Neural crest cell (in vitro differentiated cells): Measurements from ENCODE around the gene BTBD9. TPM values are rescaled to one million over a fixed set of nuclear protein-coding genes. Genes with fewer than 3 reads are reported as not detected.

ENCODE experiments used
- DNase-seq: peaks from one replicate; pipeline ENCODE4 v3.0.0; 2021; ENCODE audit warnings: low read depth, mixed read lengths, low spot score
- H3K27ac Mint-ChIP-seq: one replicate; pipeline ENCODE4 v1.8.0; 2021; ENCODE audit warnings: mild to moderate bottlenecking, mixed read lengths; ENCODE audit not compliant: unreplicated experiment
- H3K27me3 Mint-ChIP-seq: 2 replicates; pipeline ENCODE4 v1.8.0; 2021; ENCODE audit warnings: low read depth, mild to moderate bottlenecking, mixed read lengths
- H3K36me3 Mint-ChIP-seq: 2 replicates; pipeline ENCODE4 v1.8.0; 2021; ENCODE audit warnings: low read depth, mild to moderate bottlenecking, mixed read lengths
- H3K4me1 Mint-ChIP-seq: 2 replicates; pipeline ENCODE4 v1.8.0; 2021; ENCODE audit warnings: mixed read lengths
- H3K4me3 Mint-ChIP-seq: one replicate; pipeline ENCODE4 v1.8.0; 2021; ENCODE audit warnings: mild to moderate bottlenecking, mixed read lengths
- H3K9me3 Mint-ChIP-seq: 2 replicates; pipeline ENCODE4 v1.8.0; 2021; ENCODE audit warnings: mixed read lengths
- total RNA-seq: library from RNA; stranded (reverse); gene quantifications from 2 replicates; pipeline ENCODE4 v1.2.1, GENCODE V29; 2021
- TF ChIP-seq, protein P1 (sequence below): fragments of 200-600 bp; sonication (generic); conservative IDR thresholded peaks from 2 replicates; pipeline ENCODE4 v1.5.0; 2021; ENCODE audit warnings: antibody characterized with exemption, mild to moderate bottlenecking

BTBD9 gene
- total RNA-seq, 1 donor from 2014 or later = 18.0 TPM

DNA sequence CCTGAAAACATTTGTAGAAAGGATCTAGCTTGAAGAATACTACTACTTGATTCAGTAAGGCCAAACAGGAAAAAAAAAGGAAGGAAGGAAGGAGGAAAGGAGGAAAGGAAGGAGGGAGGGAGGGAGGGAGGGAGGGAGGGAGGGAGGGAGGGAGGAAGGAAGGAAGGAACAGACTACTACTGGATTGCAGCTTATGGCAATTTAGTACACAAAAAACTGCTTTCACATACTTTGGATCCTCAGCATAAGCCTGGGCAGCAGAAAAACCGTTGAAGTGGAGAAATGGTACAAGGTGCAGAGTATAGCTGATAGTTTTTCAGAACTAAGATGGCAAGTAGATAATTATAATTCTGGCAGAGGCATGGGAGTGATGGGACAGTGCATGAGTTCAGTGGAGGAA lies 201.6 kb downstream of the BTBD9 start:
- no peaks in the 10 kb centered on the region for H3K4me1 Mint-ChIP-seq
- H3K27ac Mint-ChIP-seq = no peak overlapping the region
- no peaks in the 10 kb centered on the region for H3K27me3 Mint-ChIP-seq
- no peaks in the 10 kb centered on the region for H3K36me3 Mint-ChIP-seq
- no peak overlapping the region for H3K4me3 Mint-ChIP-seq
- no peak for DNase-seq
- TF ChIP-seq, protein P1, sequence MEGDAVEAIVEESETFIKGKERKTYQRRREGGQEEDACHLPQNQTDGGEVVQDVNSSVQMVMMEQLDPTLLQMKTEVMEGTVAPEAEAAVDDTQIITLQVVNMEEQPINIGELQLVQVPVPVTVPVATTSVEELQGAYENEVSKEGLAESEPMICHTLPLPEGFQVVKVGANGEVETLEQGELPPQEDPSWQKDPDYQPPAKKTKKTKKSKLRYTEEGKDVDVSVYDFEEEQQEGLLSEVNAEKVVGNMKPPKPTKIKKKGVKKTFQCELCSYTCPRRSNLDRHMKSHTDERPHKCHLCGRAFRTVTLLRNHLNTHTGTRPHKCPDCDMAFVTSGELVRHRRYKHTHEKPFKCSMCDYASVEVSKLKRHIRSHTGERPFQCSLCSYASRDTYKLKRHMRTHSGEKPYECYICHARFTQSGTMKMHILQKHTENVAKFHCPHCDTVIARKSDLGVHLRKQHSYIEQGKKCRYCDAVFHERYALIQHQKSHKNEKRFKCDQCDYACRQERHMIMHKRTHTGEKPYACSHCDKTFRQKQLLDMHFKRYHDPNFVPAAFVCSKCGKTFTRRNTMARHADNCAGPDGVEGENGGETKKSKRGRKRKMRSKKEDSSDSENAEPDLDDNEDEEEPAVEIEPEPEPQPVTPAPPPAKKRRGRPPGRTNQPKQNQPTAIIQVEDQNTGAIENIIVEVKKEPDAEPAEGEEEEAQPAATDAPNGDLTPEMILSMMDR = no peak
- no peaks in the 10 kb centered on the region for H3K9me3 Mint-ChIP-seq

DNA sequence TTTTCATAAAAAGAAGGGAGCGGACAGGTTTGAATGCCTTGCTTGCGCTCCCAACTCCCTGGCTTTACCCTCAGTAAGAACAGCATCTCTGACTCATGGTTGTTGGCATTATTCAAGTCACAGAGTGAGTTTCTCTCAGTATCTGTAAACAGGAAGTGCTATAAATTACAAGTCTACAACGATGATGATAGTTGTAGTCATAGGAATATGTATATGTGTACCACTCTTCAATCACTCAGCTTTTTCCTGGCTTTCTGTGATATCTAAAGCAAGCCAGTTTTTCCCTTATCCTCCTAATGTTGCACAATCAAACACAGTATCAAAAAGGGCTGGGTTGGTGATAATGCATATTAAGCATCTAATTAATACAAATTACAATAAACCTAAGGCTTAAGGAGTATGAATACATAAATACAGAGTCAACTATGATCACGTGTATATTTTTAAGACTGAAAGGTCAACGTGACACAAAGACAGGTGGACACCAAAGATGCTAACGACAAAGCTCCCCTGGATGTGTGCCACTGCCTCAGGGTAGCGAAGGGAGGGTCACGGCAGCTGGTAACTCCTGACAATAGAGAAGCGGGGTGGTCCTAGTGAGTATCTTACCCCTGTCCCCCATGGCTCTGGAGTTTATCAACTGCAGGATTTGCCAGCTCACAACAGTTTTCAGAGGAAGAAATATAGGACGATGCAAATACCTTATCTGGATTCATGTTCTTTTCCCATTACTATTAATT lies 202.8 kb downstream of the BTBD9 start:
- Mint-ChIP-seq H3K4me3 (no peak overlapping the region), H3K27ac (no peak overlapping the region), H3K9me3 (peaks cover 3% of the 10 kb centered on the region), H3K4me1 (no peaks in the 10 kb centered on the region), H3K36me3 (no peaks in the 10 kb centered on the region), H3K27me3 (no peaks in the 10 kb centered on the region)
- TF ChIP-seq, protein P1 = no peak
- no peak for DNase-seq

DNA sequence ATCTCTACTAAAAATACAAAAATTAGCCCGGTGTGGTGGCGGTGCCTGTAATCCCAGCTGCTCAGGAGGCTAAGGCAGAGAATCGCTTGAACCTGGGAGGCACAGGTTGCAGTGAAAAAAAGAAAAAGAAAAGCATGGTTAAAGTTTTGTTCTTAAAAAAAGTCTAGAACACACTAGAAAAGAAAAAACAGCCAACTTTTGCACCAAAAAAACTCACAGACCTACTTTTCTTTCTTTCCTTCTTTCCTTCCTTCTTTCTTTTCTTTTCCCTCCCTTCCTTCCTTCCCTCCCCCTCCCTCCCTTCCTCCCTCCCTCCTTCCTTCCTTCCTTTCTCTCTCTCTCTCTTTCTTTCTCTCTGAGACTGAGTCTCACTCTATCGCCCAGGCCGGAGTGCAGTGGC lies 204.4 kb downstream of the BTBD9 start:
- Mint-ChIP-seq H3K27ac (no peak overlapping the region), H3K4me3 (no peak overlapping the region), H3K27me3 (no peaks in the 10 kb centered on the region), H3K9me3 (peaks cover 6% of the 10 kb centered on the region), H3K36me3 (no peaks in the 10 kb centered on the region), H3K4me1 (peaks cover 4% of the 10 kb centered on the region)
- DNase-seq = no peak
- TF ChIP-seq, protein P1 = no peak

DNA sequence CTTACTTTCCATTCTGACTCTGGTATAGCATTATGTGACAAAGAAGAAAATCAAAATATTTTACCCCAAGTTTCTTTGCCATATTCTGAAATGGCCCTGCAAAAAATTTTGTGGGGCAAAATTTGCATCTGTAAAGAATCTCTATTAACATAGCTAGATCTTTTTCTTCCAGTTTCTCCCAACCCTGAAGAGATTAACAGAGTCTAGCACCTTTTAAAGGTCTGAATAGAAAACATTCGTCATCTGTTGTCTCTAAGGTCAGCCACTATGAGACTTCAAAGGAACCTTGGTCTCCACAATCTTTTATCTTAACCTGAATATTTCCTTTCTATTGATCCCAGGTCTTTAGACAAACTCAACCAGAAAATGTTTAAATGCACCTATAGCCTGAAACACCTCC lies 205.7 kb downstream of the BTBD9 start:
- H3K9me3 Mint-ChIP-seq = peaks cover 8% of the 10 kb centered on the region
- DNase-seq = no peak
- TF ChIP-seq, protein P1 = no peak
- H3K4me3 Mint-ChIP-seq = no peak overlapping the region
- H3K4me1 Mint-ChIP-seq = peaks cover 4% of the 10 kb centered on the region
- H3K27me3 Mint-ChIP-seq = no peaks in the 10 kb centered on the region
- no peaks in the 10 kb centered on the region for H3K36me3 Mint-ChIP-seq
- H3K27ac Mint-ChIP-seq = no peak overlapping the region

DNA sequence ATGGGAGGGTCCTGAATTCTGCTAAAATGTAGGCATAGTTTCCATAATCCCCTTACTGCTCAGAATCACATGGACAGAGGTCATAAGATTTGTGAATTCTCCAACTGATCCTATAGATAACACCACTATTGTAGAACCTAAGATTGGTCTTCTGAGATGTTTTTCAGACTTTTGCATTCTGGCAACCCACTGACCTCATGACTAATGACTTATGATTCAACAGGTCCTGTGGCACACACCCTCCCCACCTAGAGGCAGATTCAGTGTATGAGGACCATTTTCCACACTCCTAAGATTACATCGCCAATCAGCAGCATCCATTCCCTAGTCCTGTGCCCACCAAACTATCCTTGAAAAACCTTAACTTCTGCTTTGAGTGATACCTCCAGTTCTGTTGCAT lies 207.2 kb downstream of the BTBD9 start:
- TF ChIP-seq, protein P1 = no peak
- Mint-ChIP-seq H3K27ac (no peak overlapping the region), H3K27me3 (no peaks in the 10 kb centered on the region), H3K4me1 (peaks cover 4% of the 10 kb centered on the region), H3K36me3 (no peaks in the 10 kb centered on the region), H3K9me3 (peaks cover 8% of the 10 kb centered on the region), H3K4me3 (no peak overlapping the region)
- DNase-seq = no peak
